ENCODE measurements around the gene UBTD2.

UBTD2 gene

GRCh38 chr5:172166030-172166826 lies 117.3 kb downstream of the UBTD2 start:
- DNase-seq, result no peak

GRCh38 chr5:172165465-172165864 lies 118.1 kb downstream of the UBTD2 start:
- no peak for DNase-seq

- no peak for DNase-seq
These were observed 118.8 kb downstream of the UBTD2 start for GRCh38 chr5:172164769-172165212.

- DNase-seq, result no peak
These were observed 120.2 kb downstream of the UBTD2 start for GRCh38 chr5:172163346-172163745.

- DNase-seq, result no peak
These were observed 120.6 kb downstream of the UBTD2 start for GRCh38 chr5:172162987-172163343.

GRCh38 chr5:172162323-172162986 lies 121.1 kb downstream of the UBTD2 start:
- DNase-seq, result no peak

GRCh38 chr5:172160506-172160905 lies 123.1 kb downstream of the UBTD2 start:
- DNase-seq, result no peak
